Osteoblast (primary cell): ENCODE measurements around the gene CMTM4. TPM values are rescaled to one million over a fixed set of nuclear protein-coding genes. Genes with fewer than 3 reads are reported as not detected.

ENCODE experiments used
- DNase-seq: peaks from one replicate; pipeline ENCODE4 v3.0.0; 2011; ENCODE audit warnings: low spot score, mixed read lengths; ENCODE audit not compliant: insufficient read length; ENCODE audit errors: missing footprints
- H2AFZ ChIP-seq: 2 replicates; pipeline ENCODE4 v1.6.0; 2011; ENCODE audit warnings: mild to moderate bottlenecking, low read length
- H3K27ac ChIP-seq: 2 replicates; pipeline ENCODE4 v1.5.1; 2011; ENCODE audit warnings: mild to moderate bottlenecking, low read depth, low read length, moderate library complexity
- H3K27me3 ChIP-seq: 2 replicates; pipeline ENCODE4 v1.6.0; 2012; ENCODE audit warnings: mild to moderate bottlenecking, control low read depth, inconsistent platforms, low read length, moderate library complexity; ENCODE audit not compliant: insufficient read depth
- H3K36me3 ChIP-seq: 2 replicates; pipeline ENCODE4 v1.5.1; 2011; ENCODE audit warnings: mild to moderate bottlenecking, low read length, control low read depth, moderate library complexity; ENCODE audit not compliant: insufficient read depth
- H3K4me1 ChIP-seq: 2 replicates; pipeline ENCODE4 v1.5.1; 2011; ENCODE audit warnings: mild to moderate bottlenecking, low read length, control low read depth, moderate library complexity; ENCODE audit not compliant: insufficient read depth
- H3K4me2 ChIP-seq: 2 replicates; pipeline ENCODE4 v1.6.0; 2011; ENCODE audit warnings: mild to moderate bottlenecking, low read length; ENCODE audit not compliant: insufficient read depth
- H3K4me3 ChIP-seq: fragments of 200-600 bp; sonication (generic); 3 replicates; pipeline ENCODE4 v1.5.1; 2012; ENCODE audit warnings: mild to moderate bottlenecking, low read length, inconsistent platforms; ENCODE audit not compliant: insufficient read depth
- H3K79me2 ChIP-seq: 2 replicates; pipeline ENCODE4 v1.6.0; 2012; ENCODE audit warnings: mild to moderate bottlenecking, low read length, control low read depth, inconsistent platforms; ENCODE audit not compliant: insufficient read depth
- H3K9me3 ChIP-seq: 2 replicates; pipeline ENCODE4 v1.5.1; 2011; ENCODE audit warnings: low read depth, low read length, control low read depth
- H4K20me1 ChIP-seq: 2 replicates; pipeline ENCODE4 v1.6.0; 2012; ENCODE audit warnings: mild to moderate bottlenecking, low read length, control low read depth; ENCODE audit not compliant: insufficient read depth
- CTCF ChIP-seq: IDR thresholded peaks from 2 replicates; pipeline ENCODE4 v1.5.1; 2011; ENCODE audit warnings: mild to moderate bottlenecking, low read depth, low read length, moderate library complexity; ENCODE audit errors: extremely low read depth
- total RNA-seq: library from RNA; depleted of rRNA; stranded (reverse); fragments of >200 nt; gene quantifications from 2 replicates; pipeline ENCODE4 v1.2.3, GENCODE V29; 2012

Gene CMTM4
- total RNA-seq, 1 donor: 42.7 TPM

DNA sequence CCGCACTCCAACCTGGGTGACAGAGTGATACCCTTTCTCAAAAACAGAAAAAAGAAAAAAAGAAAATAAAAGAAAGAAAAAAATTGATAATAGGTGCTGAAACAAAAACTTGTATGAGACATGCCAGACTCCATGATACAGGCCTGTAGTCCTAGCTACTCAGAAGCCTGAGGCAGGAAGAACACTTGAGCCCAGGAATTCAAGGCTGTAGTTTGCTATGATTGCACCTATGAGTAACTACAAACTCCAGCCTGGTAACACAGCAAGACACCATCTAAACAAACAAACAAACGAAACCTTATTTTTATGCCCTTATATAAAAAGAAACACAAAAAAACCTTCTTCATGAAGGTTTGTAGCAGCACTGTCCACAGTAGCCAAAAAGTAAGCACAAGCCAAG, 5.0 kb upstream of the CMTM4 start:
- Histone ChIP-seq H3K36me3 (no peaks in the 10 kb centered on the region), H2AFZ (no peak overlapping the region), H3K4me3 (no peak overlapping the region), H3K27ac (no peak overlapping the region), H3K9me3 (no peaks in the 10 kb centered on the region), H4K20me1 (no peaks in the 10 kb centered on the region), H3K27me3 (no peaks in the 10 kb centered on the region), H3K4me2 (no peak overlapping the region), H3K4me1 (peaks cover 13% of the 10 kb centered on the region), H3K79me2 (no peaks in the 10 kb centered on the region)
- DNase-seq: no peak
- TF ChIP-seq CTCF: no peak

DNA sequence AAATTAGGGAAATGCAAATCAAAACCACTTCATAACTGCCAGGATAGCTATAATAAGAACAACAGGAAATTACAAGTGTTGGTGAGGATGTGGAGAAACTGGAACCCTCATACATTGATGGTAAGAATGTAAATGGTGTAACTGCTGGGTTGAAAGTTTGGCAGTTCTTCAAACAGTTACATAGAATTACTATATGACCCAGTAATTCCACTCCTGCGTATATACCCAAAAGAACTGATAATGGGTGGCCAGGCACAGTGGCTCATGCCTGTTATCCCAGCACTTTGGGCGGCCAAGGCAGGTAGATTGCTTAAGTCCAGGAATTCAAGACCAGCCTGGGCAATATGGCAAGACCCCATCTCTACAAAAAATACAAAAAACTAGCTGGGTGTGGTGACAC, 4.5 kb upstream of the CMTM4 start:
- H4K20me1 ChIP-seq: no peaks in the 10 kb centered on the region
- no peak overlapping the region for H3K4me2 ChIP-seq
- H3K4me3 ChIP-seq: no peak overlapping the region
- no peaks in the 10 kb centered on the region for H3K9me3 ChIP-seq
- peaks cover under 1% of the 10 kb centered on the region for H3K79me2 ChIP-seq
- no peaks in the 10 kb centered on the region for H3K27me3 ChIP-seq
- H3K4me1 ChIP-seq: peaks cover 9% of the 10 kb centered on the region
- no peak for TF ChIP-seq CTCF
- H3K36me3 ChIP-seq: no peaks in the 10 kb centered on the region
- H2AFZ ChIP-seq: no peak overlapping the region
- DNase-seq: no peak
- H3K27ac ChIP-seq: no peak overlapping the region

GRCh38 chr16:66699898-66700297, 3.4 kb upstream of the CMTM4 start:
- no peak overlapping the region for H3K27ac ChIP-seq
- no peak for TF ChIP-seq CTCF
- H4K20me1 ChIP-seq: no peaks in the 10 kb centered on the region
- no peaks in the 10 kb centered on the region for H3K9me3 ChIP-seq
- no peaks in the 10 kb centered on the region for H3K27me3 ChIP-seq
- peaks cover 16% of the 10 kb centered on the region for H3K4me1 ChIP-seq
- no peak overlapping the region for H3K4me3 ChIP-seq
- DNase-seq: no peak
- H2AFZ ChIP-seq: no peak overlapping the region
- H3K79me2 ChIP-seq: peaks cover 7% of the 10 kb centered on the region
- no peaks in the 10 kb centered on the region for H3K36me3 ChIP-seq
- no peak overlapping the region for H3K4me2 ChIP-seq

- Histone ChIP-seq H4K20me1 (no peaks in the 10 kb centered on the region), H3K4me1 (peaks cover 10% of the 10 kb centered on the region), H3K27ac (no peak overlapping the region), H3K27me3 (no peaks in the 10 kb centered on the region), H3K36me3 (no peaks in the 10 kb centered on the region), H3K79me2 (peaks cover 7% of the 10 kb centered on the region), H3K4me3 (no peak overlapping the region), H3K4me2 (no peak overlapping the region), H2AFZ (no peak overlapping the region), H3K9me3 (no peaks in the 10 kb centered on the region)
- no peak for DNase-seq
- TF ChIP-seq CTCF: no peak
Observed at GRCh38 chr16:66698046-66698445, 1.5 kb upstream of the CMTM4 start.
